ENCODE measurements around the gene COL23A1. TPM values are rescaled to one million over a fixed set of nuclear protein-coding genes. Genes with fewer than 3 reads are reported as not detected.

Gene COL23A1
- total and polyA plus RNA-seq, 4 donors = 0.76 to 4.4 (median 1.3) TPM

GRCh38 chr5:178310130-178310865 is 279.9 kb downstream of the COL23A1 start:
- DNase-seq (peak in 1 of 3 donors; percentile 11), ATAC-seq (ENCODE audit: insufficient read depth, low FRiP score) (no peak)
- no peak for TF ChIP-seq CTCF (IDR thresholded peaks at IDR 0.05; ENCODE audit: control extremely low read depth, extremely low read depth)
- no peak overlapping the region for H3K9ac ChIP-seq (ENCODE audit: insufficient read depth in 1 of 2, low read length in 2 of 2)
- no peak overlapping the region for H3K4me3 ChIP-seq
- no peaks in the 10 kb centered on the region for H3K27me3 ChIP-seq (ENCODE audit: control insufficient read depth in 3 of 3, insufficient read depth in 3 of 3, low read length in 2 of 3)
- no peaks in the 10 kb centered on the region for H3K36me3 ChIP-seq (ENCODE audit: control insufficient read depth in 4 of 4, insufficient read depth in 4 of 4, low read length in 4 of 4)
- no peak overlapping the region for H3K27ac ChIP-seq (ENCODE audit: low read depth in 1 of 2, low read length in 1 of 2)
- H3K9me3 ChIP-seq (ENCODE audit: control insufficient read depth in 4 of 4, insufficient read depth in 3 of 4, low read length in 3 of 4) = no peaks in the 10 kb centered on the region
- 92 to 94% methylated on average over 15 to 17 of the region's 17 CpGs for WGBS, 2 donors
- peaks cover 0 to 11% (median 0%) of the 10 kb centered on the region in 5 donors for H3K4me1 ChIP-seq (ENCODE audit: control insufficient read depth in 5 of 5, insufficient read depth in 5 of 5, low read length in 5 of 5)

- WGBS, 2 donors = 71 to 90% methylated on average over 18 of the region's 18 CpGs
- no peak for TF ChIP-seq CTCF (IDR thresholded peaks at IDR 0.05; ENCODE audit: control extremely low read depth, extremely low read depth)
Measured at GRCh38 chr5:178309271-178310013, 280.8 kb downstream of the COL23A1 start.

GRCh38 chr5:178308541-178309092 is 281.6 kb downstream of the COL23A1 start:
- Histone ChIP-seq H3K36me3 (ENCODE audit: control insufficient read depth in 4 of 4, insufficient read depth in 4 of 4, low read length in 4 of 4) (no peaks in the 10 kb centered on the region), H3K9ac (ENCODE audit: insufficient read depth in 1 of 2, low read length in 2 of 2) (no peak overlapping the region), H3K9me3 (ENCODE audit: control insufficient read depth in 4 of 4, insufficient read depth in 3 of 4, low read length in 3 of 4) (no peaks in the 10 kb centered on the region), H3K27me3 (ENCODE audit: control insufficient read depth in 3 of 3, insufficient read depth in 3 of 3, low read length in 2 of 3) (no peaks in the 10 kb centered on the region), H3K4me3 (no peak overlapping the region), H3K4me1 (ENCODE audit: control insufficient read depth in 5 of 5, insufficient read depth in 5 of 5, low read length in 5 of 5) (peaks cover 0 to 17% (median 0%) of the 10 kb centered on the region in 5 donors), H3K27ac (ENCODE audit: low read depth in 1 of 2, low read length in 1 of 2) (no peak overlapping the region)
- no peak for DNase-seq
- TF ChIP-seq CTCF (IDR thresholded peaks at IDR 0.05; ENCODE audit: control extremely low read depth, extremely low read depth) = no peak
- 91 to 93% methylated on average over 17 to 18 of the region's 18 CpGs for WGBS, 2 donors
- no peak for ATAC-seq (ENCODE audit: insufficient read depth, low FRiP score)

More at GRCh38 chr5:178309271-178310013, 280.8 kb downstream of the COL23A1 start:
- Histone ChIP-seq H3K9ac (ENCODE audit: insufficient read depth in 1 of 2, low read length in 2 of 2) (no peak overlapping the region), H3K27ac (ENCODE audit: low read depth in 1 of 2, low read length in 1 of 2) (no peak overlapping the region), H3K9me3 (ENCODE audit: control insufficient read depth in 4 of 4, insufficient read depth in 3 of 4, low read length in 3 of 4) (no peaks in the 10 kb centered on the region), H3K36me3 (ENCODE audit: control insufficient read depth in 4 of 4, insufficient read depth in 4 of 4, low read length in 4 of 4) (no peaks in the 10 kb centered on the region), H3K4me3 (no peak overlapping the region), H3K27me3 (ENCODE audit: control insufficient read depth in 3 of 3, insufficient read depth in 3 of 3, low read length in 2 of 3) (no peaks in the 10 kb centered on the region), H3K4me1 (ENCODE audit: control insufficient read depth in 5 of 5, insufficient read depth in 5 of 5, low read length in 5 of 5) (peaks cover 0 to 17% (median 0%) of the 10 kb centered on the region in 5 donors)
- peak in 1 of 3 donors; percentile 10 for DNase-seq
- no peak for ATAC-seq (ENCODE audit: insufficient read depth, low FRiP score)
